K562 (cell line): Measurements from ENCODE around the gene ZNF135. TPM values are rescaled to one million over a fixed set of nuclear protein-coding genes. Genes with fewer than 3 reads are reported as not detected.

Experiments used
- ATAC-seq: fragments of 200-7000 bp; cut with Tn5 transposase; 3 replicates; pipeline ENCODE4 v1.9.1; 2020; ENCODE audit warnings: moderate library complexity
- BruUV-seq: library from RNA; stranded (reverse); fragments of 400-500 nt; replicated peaks from 2 replicates; lab custom pipeline; 2021; lab: Mats Ljungman, UMichigan
- CTCF ChIA-PET: fragments of 300-600 bp; formaldehyde crosslinking; extraction: SDS; loops from one replicate; lab custom pipeline; 2021; ENCODE audit warnings: low intra/inter-chr PET ratio; lab: Yijun Ruan, JAX
- POLR2A ChIA-PET: fragments of 300-600, 350-650 bp; sonication (Branson Sonifier 250); formaldehyde crosslinking; extraction: SDS; loops from one replicate; lab custom pipeline; 2021; ENCODE audit warnings: antibody characterized with exemption, inconsistent platforms; lab: Yijun Ruan, JAX
- DNase-seq, 4 experiments: peaks; one replicate each; pipeline versions ENCODE4 v3.0.0 to v3.0.0-alpha.2; 2011 to 2018; ENCODE audit warnings: low spot score in 3 of 4, mixed read lengths in 3 of 4; ENCODE audit errors: extremely low read depth in 1 of 4
- FAIRE-seq: peaks from 2 replicates; lab custom pipeline; 2011; peaks lifted over from hg19 to GRCh38; lab: Jason Lieb, UNC
- H2AFZ ChIP-seq: 2 replicates; pipeline ENCODE4 v1.6.0; 2011; ENCODE audit warnings: low read depth, low read length, control low read depth, inconsistent platforms
- H3K27ac ChIP-seq: fragments of 200-600 bp; 3 replicates; pipeline ENCODE4 v1.8.0; 2011; ENCODE audit warnings: low read depth, mild to moderate bottlenecking, control low read depth, inconsistent platforms, low read length, moderate library complexity, mixed read lengths; ENCODE audit errors: extremely low read depth
- H3K27me3 ChIP-seq, 2 experiments: fragments of 300-600 bp in 1 of 2; 2 replicates in 1 of 2; 3 replicates in 1 of 2; pipeline versions ENCODE4 v1.6.0 to v1.8.0; 2011; ENCODE audit warnings: inconsistent platforms in 2 of 2, low read length in 2 of 2, mild to moderate bottlenecking in 1 of 2, mixed read lengths in 1 of 2, moderate library complexity in 1 of 2; ENCODE audit not compliant: control insufficient read depth in 2 of 2, insufficient read depth in 2 of 2
- H3K36me3 ChIP-seq: fragments of 300-600 bp; 3 replicates; pipeline ENCODE4 v1.8.0; 2011; ENCODE audit warnings: mild to moderate bottlenecking, low read length, inconsistent platforms; ENCODE audit not compliant: control insufficient read depth, insufficient read depth
- H3K4me1 ChIP-seq, 2 experiments: fragments of 200-600 bp in 1 of 2; replicated peaks in 1 of 2; 2 replicates in 1 of 2; 3 replicates in 1 of 2; pipeline versions ENCODE4 v1.5.1 to v1.8.0; 2011; ENCODE audit warnings: inconsistent platforms in 2 of 2, low read length in 2 of 2, mild to moderate bottlenecking in 1 of 2, mixed read lengths in 1 of 2, moderate library complexity in 1 of 2; ENCODE audit not compliant: control insufficient read depth in 2 of 2, insufficient read depth in 2 of 2
- H3K4me2 ChIP-seq: 2 replicates; pipeline ENCODE4 v1.6.1; 2011; ENCODE audit warnings: low read length, control low read depth, inconsistent platforms, mixed read lengths; ENCODE audit not compliant: insufficient read depth
- H3K4me3 ChIP-seq: fragments of 200-600 bp; sonication (generic), shearing (Covaris generic); 2 replicates; pipeline ENCODE4 v1.5.1; 2016; ENCODE audit warnings: control low read depth, inconsistent platforms
- H3K79me2 ChIP-seq: fragments of 200-600 bp; 3 replicates; pipeline ENCODE4 v1.8.0; 2011; ENCODE audit warnings: low read length, inconsistent platforms; ENCODE audit not compliant: control insufficient read depth, insufficient read depth
- H3K9ac ChIP-seq, 2 experiments: 2 replicates each; pipeline versions ENCODE4 v1.6.0 to v1.6.1; 2011; ENCODE audit warnings: low read depth in 2 of 2, low read length in 2 of 2, control low read depth in 1 of 2, inconsistent platforms in 1 of 2, mild to moderate bottlenecking in 1 of 2, mixed read lengths in 1 of 2; ENCODE audit not compliant: insufficient read depth in 1 of 2
- H3K9me1 ChIP-seq: one replicate; pipeline ENCODE4 v1.6.0; 2011; ENCODE audit warnings: inconsistent platforms, mild to moderate bottlenecking, low read length, moderate library complexity; ENCODE audit not compliant: control insufficient read depth, insufficient read depth
- H3K9me3 ChIP-seq: replicated peaks from 2 replicates; pipeline ENCODE4 v1.5.1; 2011; ENCODE audit warnings: low read depth, low read length, inconsistent platforms; ENCODE audit not compliant: control insufficient read depth, insufficient read depth
- H4K20me1 ChIP-seq: replicated peaks from 2 replicates; pipeline ENCODE4 v1.6.1; 2011; ENCODE audit warnings: low read length, inconsistent platforms, mixed read lengths; ENCODE audit not compliant: control insufficient read depth, insufficient read depth
- SUPT5H ChIP-seq: fragments of 450-650 bp; IDR thresholded peaks from 2 replicates; pipeline ENCODE4 v1.6.1; 2016
- YY1 ChIP-seq, 3 experiments: IDR thresholded peaks; 2 replicates each; pipeline ENCODE4 v1.6.1; 2011; ENCODE audit warnings: low read length in 2 of 3, mild to moderate bottlenecking in 2 of 3, moderate library complexity in 2 of 3, borderline replicate concordance in 1 of 3, control low read depth in 1 of 3, low read depth in 1 of 3; ENCODE audit not compliant: insufficient read depth in 3 of 3, insufficient replicate concordance in 2 of 3, control insufficient read depth in 1 of 3, insufficient read length in 1 of 3; ENCODE audit errors: extremely low read depth in 1 of 3
- WGBS: fragments of 100-300 bp; shearing (Covaris generic); methylation state at CpG from one replicate; pipeline ENCODE4 v1.1.6; 2016; ENCODE audit warnings: low coverage, mixed read lengths; ENCODE audit not compliant: insufficient coverage; ENCODE audit errors: missing lambda C conversion rate; 5-methylcytosine and 5-hydroxymethylcytosine counted together
- in situ Hi-C: fragments of 300-500 bp; cut with MboI; formaldehyde crosslinking; loops from 4 replicates; pipeline ENCODE4 v1.15.0; 2018; ENCODE audit warnings: inconsistent platforms, mixed read lengths
- intact Hi-C: fragments of 100-400 bp; cut with micrococcal nuclease; formaldehyde crosslinking; loops from 2 replicates; pipeline ENCODE4 v1.14.2; 2022
- polyA plus RNA-seq, 8 experiments: library from polyadenylated mRNA; depleted of rRNA in 4 of 8; stranded (reverse) in 5 of 8; unstranded in 3 of 8; fragments of >200 nt; fragmentation: Nextera tagmentation in 2 of 8; fragmentation: Illumina TruSeq in 1 of 8; extraction: Ambion mirVana in 2 of 8; extraction: Trizol in 1 of 8; gene quantifications; 2 replicates each; pipeline versions ENCODE4 v1.2.1 to v1.2.3, GENCODE V29; 2011 to 2014; ENCODE audit warnings: inconsistent platforms in 1 of 8, missing spikeins in 1 of 8
- total RNA-seq, 7 experiments: library from RNA; depleted of rRNA in 6 of 7; stranded (reverse); fragments of >200 nt in 6 of 7; fragmentation: Illumina TruSeq in 2 of 7; extraction: Trizol in 2 of 7; gene quantifications; 2 replicates each; pipeline versions ENCODE4 v1.2.1 to v1.2.3, GENCODE V29; 2011 to 2021; ENCODE audit warnings: low replicate concordance in 1 of 7
- TF ChIP-seq, protein P1 (sequence below), 2 experiments: fragments of 450-650 bp; conservative IDR thresholded peaks; 2 replicates each; pipeline ENCODE4 v1.6.1; 2017; ENCODE audit warnings: mild to moderate bottlenecking in 2 of 2, moderate library complexity in 2 of 2

ZNF135 gene
- total and polyA plus RNA-seq, 9 of the 15 experiments (the other 6 are each of a cell fraction or from before 2014, with no cell fraction given) = not detected

DNA sequence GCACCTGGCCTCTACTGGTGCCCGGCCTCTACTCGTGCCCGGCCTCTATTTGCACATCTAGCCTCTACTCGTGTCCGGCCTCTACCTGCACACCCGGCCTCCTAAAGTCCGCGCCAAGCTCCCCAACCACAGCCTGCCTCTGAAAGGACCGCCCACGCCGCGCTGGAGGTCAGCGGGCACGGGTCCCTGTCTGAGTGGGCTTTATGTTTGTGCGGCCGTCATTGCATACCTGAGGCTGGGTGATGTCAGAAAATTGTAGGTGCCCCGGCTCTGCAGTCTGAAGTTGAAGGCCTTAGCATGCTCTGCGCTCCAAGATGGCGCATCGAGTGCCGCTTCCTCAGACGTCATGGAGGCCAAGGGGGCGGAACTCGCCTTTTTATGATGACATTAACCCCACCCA is 1.1 kb downstream of the ZNF135 start:
- Histone ChIP-seq H3K9ac (no peak overlapping the region), H4K20me1 (no peaks in the 10 kb centered on the region), H2AFZ (no peak overlapping the region), H3K27ac (no peak overlapping the region), H3K4me1 (peaks cover 0 to 9% of the 10 kb centered on the region in 2 experiments; a peak in 2 of 5 replicates), H3K9me3 (no peaks in the 10 kb centered on the region; the same call in 1 of the 2 replicates), H3K4me3 (no peak overlapping the region), H3K27me3 (no peaks in the 10 kb centered on the region), H3K79me2 (no peaks in the 10 kb centered on the region), H3K9me1 (no peaks in the 10 kb centered on the region), H3K4me2 (no peak overlapping the region), H3K36me3 (no peaks in the 10 kb centered on the region)
- FAIRE-seq (no peak), ATAC-seq (no peak), DNase-seq (no peak)
- ChIA-PET CTCF (no interaction called here), POLR2A (no interaction called here)
- no TSS peak for BruUV-seq
- in situ Hi-C loops = no loop called here
- 8% methylated on average over 24 of the region's 24 CpGs for WGBS
- intact Hi-C loops = no loop called here
- TF ChIP-seq, protein P1, sequence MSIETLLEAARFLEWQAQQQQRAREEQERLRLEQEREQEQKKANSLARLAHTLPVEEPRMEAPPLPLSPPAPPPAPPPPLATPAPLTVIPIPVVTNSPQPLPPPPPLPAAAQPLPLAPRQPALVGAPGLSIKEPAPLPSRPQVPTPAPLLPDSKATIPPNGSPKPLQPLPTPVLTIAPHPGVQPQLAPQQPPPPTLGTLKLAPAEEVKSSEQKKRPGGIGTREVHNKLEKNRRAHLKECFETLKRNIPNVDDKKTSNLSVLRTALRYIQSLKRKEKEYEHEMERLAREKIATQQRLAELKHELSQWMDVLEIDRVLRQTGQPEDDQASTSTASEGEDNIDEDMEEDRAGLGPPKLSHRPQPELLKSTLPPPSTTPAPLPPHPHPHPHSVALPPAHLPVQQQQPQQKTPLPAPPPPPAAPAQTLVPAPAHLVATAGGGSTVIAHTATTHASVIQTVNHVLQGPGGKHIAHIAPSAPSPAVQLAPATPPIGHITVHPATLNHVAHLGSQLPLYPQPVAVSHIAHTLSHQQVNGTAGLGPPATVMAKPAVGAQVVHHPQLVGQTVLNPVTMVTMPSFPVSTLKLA (conservative IDR thresholded peaks at IDR 0.05) = no peak
- peak in 1 of 3 experiments; percentile 19 for TF ChIP-seq YY1 (IDR thresholded peaks at IDR 0.05; ENCODE audit: borderline replicate concordance in 1 of 3, control insufficient read depth in 1 of 3, extremely low read depth in 1 of 3, insufficient read depth in 3 of 3, insufficient read length in 1 of 3, insufficient replicate concordance in 2 of 3, low read depth in 1 of 3, low read length in 2 of 3)
- TF ChIP-seq SUPT5H = no peak
